ENCODE measurements around the gene RFX1.

The RFX1 gene

DNA sequence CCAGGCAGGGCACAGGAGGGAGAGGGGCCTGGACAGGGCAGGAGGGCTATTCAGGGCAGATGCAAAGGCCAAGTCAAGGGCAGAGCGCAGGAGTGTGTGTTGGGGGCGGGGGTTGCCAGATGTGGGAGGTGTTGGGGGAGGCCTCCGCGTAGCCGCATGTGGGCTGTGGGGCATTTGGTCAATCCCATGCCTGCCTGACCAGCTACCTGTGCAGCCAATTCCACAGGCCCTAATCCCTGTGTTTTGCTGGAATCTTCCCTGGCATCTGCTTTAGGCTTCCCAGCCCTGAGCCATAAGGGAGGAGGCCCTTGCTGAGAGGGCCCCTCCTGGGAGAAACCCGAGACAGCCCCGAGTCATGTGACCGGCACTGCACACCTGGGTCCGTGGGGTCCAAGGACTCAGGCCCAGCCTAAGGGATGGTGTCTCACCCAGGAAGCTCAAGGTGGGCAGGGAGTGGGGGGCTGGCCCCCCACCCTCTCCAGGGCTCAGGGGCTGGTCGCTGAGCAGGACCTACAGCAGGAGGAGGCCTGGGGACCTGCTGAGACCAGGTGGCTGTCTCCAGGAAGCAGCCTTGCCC lies 20.3 kb downstream of the RFX1 start:
- Histone ChIP-seq H3K4me1 (ENCODE audit: control insufficient read depth, low read length) (peaks cover 73% of the 10 kb centered on the region), H3K9me3 (ENCODE audit: control insufficient read depth, insufficient read depth, low read length) (no peaks in the 10 kb centered on the region), H3F3A (ENCODE audit: control insufficient read depth, insufficient read depth) (peaks cover 23% of the 10 kb centered on the region), H3K27ac (ENCODE audit: low read depth, low read length) (peak overlapping the region; percentile 85), H3K4me2 (ENCODE audit: low read length) (peak overlapping the region; percentile 85), H3K27me3 (ENCODE audit: control insufficient read depth, low read length) (no peaks in the 10 kb centered on the region), H4K20me1 (ENCODE audit: control insufficient read depth, insufficient read depth, low read depth, low read length) (no peaks in the 10 kb centered on the region), H3K79me2 (ENCODE audit: control insufficient read depth, low read length) (peaks cover 7% of the 10 kb centered on the region; the same call in 1 of the 2 replicates), H3K9me2 (replicated peaks; ENCODE audit: control insufficient read depth, low read length) (no peaks in the 10 kb centered on the region), H3K36me3 (ENCODE audit: control insufficient read depth, low read length) (peaks cover 20% of the 10 kb centered on the region), H3K4me3 (ENCODE audit: low read length) (peak overlapping the region; percentile 68)
- TF ChIP-seq EZH2phosphoT487 (IDR thresholded peaks at IDR 0.05; ENCODE audit: borderline replicate concordance, low read length): no peak
- TF ChIP-seq, protein P1, sequence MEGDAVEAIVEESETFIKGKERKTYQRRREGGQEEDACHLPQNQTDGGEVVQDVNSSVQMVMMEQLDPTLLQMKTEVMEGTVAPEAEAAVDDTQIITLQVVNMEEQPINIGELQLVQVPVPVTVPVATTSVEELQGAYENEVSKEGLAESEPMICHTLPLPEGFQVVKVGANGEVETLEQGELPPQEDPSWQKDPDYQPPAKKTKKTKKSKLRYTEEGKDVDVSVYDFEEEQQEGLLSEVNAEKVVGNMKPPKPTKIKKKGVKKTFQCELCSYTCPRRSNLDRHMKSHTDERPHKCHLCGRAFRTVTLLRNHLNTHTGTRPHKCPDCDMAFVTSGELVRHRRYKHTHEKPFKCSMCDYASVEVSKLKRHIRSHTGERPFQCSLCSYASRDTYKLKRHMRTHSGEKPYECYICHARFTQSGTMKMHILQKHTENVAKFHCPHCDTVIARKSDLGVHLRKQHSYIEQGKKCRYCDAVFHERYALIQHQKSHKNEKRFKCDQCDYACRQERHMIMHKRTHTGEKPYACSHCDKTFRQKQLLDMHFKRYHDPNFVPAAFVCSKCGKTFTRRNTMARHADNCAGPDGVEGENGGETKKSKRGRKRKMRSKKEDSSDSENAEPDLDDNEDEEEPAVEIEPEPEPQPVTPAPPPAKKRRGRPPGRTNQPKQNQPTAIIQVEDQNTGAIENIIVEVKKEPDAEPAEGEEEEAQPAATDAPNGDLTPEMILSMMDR (IDR thresholded peaks at IDR 0.05; ENCODE audit: low read depth, low read length, poor library complexity, severe bottlenecking): no peak

DNA sequence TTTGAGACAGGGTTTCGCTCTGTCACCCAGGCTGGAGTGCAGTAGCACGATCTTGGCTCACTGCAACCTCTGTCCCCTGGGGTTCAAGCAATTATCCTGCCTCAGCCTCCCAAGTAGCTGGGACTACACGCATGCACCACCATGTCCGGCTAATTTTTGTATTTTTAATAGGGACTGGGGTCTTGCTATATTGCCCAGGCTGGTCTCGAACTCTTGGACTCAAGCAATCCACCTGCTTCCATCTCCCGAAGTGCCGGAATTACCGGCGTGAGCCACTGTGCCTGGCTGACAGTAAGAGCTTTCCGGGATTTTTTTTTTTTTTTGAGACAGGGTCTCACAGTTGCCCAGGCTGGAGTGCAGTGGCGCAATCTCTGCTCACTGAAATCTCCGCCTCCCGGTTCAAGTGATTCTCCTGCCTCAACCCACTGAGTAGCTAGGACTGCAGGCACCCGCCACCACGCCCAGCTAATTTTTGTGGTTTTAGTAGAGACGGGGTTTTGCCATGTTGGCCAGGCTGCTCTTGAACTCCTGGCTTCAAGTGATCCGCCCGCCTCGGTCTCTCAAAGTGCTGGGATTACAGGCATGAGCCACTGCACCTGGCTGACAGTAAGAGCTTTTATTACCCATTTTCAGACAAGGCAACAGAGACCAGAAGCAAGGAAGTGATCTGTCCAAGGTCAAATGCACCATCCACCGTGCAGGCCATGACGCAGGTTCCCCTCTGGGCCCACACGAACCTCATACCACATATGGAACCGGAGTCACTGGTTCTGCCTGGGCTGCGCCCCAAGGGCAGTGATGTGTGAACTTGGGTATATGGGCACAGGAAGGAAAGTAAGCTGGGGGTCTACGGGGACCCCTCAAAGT lies 21.0 kb downstream of the RFX1 start:
- H3K4me1 ChIP-seq (ENCODE audit: control insufficient read depth, low read length): peaks cover 73% of the 10 kb centered on the region
- no peak for TF ChIP-seq EZH2phosphoT487 (IDR thresholded peaks at IDR 0.05; ENCODE audit: borderline replicate concordance, low read length)
- TF ChIP-seq, protein P1 (IDR thresholded peaks at IDR 0.05; ENCODE audit: low read depth, low read length, poor library complexity, severe bottlenecking): no peak
- no peaks in the 10 kb centered on the region for H3K9me2 ChIP-seq (replicated peaks; ENCODE audit: control insufficient read depth, low read length)
- peaks cover 20% of the 10 kb centered on the region for H3K36me3 ChIP-seq (ENCODE audit: control insufficient read depth, low read length)
- no peaks in the 10 kb centered on the region for H3K9me3 ChIP-seq (ENCODE audit: control insufficient read depth, insufficient read depth, low read length)
- H3F3A ChIP-seq (ENCODE audit: control insufficient read depth, insufficient read depth): peaks cover 23% of the 10 kb centered on the region
- H4K20me1 ChIP-seq (ENCODE audit: control insufficient read depth, insufficient read depth, low read depth, low read length): no peaks in the 10 kb centered on the region
- H3K4me2 ChIP-seq (ENCODE audit: low read length): peak overlapping the region; percentile 85
- H3K79me2 ChIP-seq (ENCODE audit: control insufficient read depth, low read length): peaks cover 7% of the 10 kb centered on the region; the same call in 1 of the 2 replicates
- H3K4me3 ChIP-seq (ENCODE audit: low read length): peak overlapping the region; percentile 68
- H3K27ac ChIP-seq (ENCODE audit: low read depth, low read length): peak overlapping the region; percentile 85
- H3K27me3 ChIP-seq (ENCODE audit: control insufficient read depth, low read length): no peaks in the 10 kb centered on the region

DNA sequence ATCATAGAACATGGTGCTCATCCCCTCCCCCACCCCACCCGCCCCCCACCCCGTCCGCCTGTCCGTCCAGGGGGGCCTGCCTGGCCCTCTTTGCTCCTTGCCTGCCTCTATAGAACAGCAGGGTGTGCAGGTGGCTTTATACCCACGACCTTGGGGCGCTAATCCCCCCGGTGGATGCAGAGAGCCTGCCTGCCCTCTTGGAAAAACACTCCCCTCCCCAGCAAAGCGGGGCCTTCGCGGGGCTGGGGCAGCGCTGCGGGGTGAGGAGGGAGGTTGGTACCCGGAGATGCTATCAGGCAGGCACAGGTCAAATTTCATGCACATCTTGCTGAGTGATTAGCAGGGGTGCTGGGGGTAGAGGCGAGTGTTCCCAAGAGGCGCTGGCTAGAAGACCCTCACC lies 21.9 kb downstream of the RFX1 start:
- H3F3A ChIP-seq (ENCODE audit: control insufficient read depth, insufficient read depth): peaks cover 21% of the 10 kb centered on the region
- H4K20me1 ChIP-seq (ENCODE audit: control insufficient read depth, insufficient read depth, low read depth, low read length): no peaks in the 10 kb centered on the region
- H3K36me3 ChIP-seq (ENCODE audit: control insufficient read depth, low read length): peaks cover 20% of the 10 kb centered on the region
- H3K9me2 ChIP-seq (replicated peaks; ENCODE audit: control insufficient read depth, low read length): no peaks in the 10 kb centered on the region
- peaks cover 70% of the 10 kb centered on the region for H3K4me1 ChIP-seq (ENCODE audit: control insufficient read depth, low read length)
- H3K9me3 ChIP-seq (ENCODE audit: control insufficient read depth, insufficient read depth, low read length): no peaks in the 10 kb centered on the region
- H3K4me2 ChIP-seq (ENCODE audit: low read length): peak overlapping the region; percentile 85
- peak overlapping the region; percentile 85 for H3K27ac ChIP-seq (ENCODE audit: low read depth, low read length)
- H3K79me2 ChIP-seq (ENCODE audit: control insufficient read depth, low read length): peaks cover 7% of the 10 kb centered on the region; the same call in 1 of the 2 replicates
- no peak for TF ChIP-seq EZH2phosphoT487 (IDR thresholded peaks at IDR 0.05; ENCODE audit: borderline replicate concordance, low read length)
- TF ChIP-seq, protein P1 (IDR thresholded peaks at IDR 0.05; ENCODE audit: low read depth, low read length, poor library complexity, severe bottlenecking): no peak
- no peaks in the 10 kb centered on the region for H3K27me3 ChIP-seq (ENCODE audit: control insufficient read depth, low read length)
- H3K4me3 ChIP-seq (ENCODE audit: low read length): no peak overlapping the region

Measured in DOHH2 (cell line).